ENCODE measurements around the gene ARHGAP21. TPM values are rescaled to one million over a fixed set of nuclear protein-coding genes. Genes with fewer than 3 reads are reported as not detected.

ARHGAP21 gene
- total RNA-seq, 1 donor from 2014 or later: 80.6 TPM

DNA sequence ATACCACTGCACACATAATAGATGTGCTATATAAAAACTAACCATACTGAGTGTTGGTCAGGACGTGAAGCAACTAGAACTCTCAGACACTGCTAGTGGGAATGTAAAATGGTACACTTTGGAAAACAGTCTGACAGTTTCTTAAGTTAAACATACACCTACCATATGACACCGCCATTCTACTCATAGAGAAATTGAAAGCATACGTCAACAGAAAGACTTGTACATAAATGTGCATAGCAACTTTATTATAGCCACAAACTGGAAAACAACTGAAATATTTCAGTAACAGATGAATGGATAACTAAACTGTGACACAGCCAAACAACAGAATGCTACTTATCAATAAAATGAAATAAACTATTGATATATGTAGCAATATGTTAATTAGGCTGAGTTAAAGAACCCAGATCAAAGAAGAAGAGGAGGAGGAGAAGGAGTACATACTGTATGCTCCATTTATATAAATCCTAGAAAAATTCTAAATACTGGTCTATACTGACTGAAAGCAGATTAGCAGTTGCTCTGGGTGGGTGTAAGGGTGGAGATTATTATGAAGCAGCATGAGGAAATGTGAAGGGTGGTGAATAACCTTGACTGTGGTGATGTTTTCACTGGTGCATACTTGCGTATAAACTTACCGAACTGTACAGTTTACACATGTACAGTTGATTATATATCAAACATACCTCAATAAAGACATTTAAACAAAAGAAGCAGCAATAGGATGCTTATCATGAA lies 48.6 kb downstream of the ARHGAP21 start:
- FAIRE-seq (no peak), DNase-seq (ENCODE audit: low read depth) (no peak)
- H3K4me3 ChIP-seq (ENCODE audit: low read depth, low read length): no peak overlapping the region
- TF ChIP-seq, protein P1, sequence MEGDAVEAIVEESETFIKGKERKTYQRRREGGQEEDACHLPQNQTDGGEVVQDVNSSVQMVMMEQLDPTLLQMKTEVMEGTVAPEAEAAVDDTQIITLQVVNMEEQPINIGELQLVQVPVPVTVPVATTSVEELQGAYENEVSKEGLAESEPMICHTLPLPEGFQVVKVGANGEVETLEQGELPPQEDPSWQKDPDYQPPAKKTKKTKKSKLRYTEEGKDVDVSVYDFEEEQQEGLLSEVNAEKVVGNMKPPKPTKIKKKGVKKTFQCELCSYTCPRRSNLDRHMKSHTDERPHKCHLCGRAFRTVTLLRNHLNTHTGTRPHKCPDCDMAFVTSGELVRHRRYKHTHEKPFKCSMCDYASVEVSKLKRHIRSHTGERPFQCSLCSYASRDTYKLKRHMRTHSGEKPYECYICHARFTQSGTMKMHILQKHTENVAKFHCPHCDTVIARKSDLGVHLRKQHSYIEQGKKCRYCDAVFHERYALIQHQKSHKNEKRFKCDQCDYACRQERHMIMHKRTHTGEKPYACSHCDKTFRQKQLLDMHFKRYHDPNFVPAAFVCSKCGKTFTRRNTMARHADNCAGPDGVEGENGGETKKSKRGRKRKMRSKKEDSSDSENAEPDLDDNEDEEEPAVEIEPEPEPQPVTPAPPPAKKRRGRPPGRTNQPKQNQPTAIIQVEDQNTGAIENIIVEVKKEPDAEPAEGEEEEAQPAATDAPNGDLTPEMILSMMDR (IDR thresholded peaks at IDR 0.05; ENCODE audit: insufficient read depth, low read length, severe bottlenecking): no peak
- no peaks in the 10 kb centered on the region for H3K36me3 ChIP-seq (ENCODE audit: control insufficient read depth, insufficient read depth, low read length)
- no peaks in the 10 kb centered on the region for H3K27me3 ChIP-seq (ENCODE audit: control insufficient read depth, insufficient read depth, low read length)

DNA sequence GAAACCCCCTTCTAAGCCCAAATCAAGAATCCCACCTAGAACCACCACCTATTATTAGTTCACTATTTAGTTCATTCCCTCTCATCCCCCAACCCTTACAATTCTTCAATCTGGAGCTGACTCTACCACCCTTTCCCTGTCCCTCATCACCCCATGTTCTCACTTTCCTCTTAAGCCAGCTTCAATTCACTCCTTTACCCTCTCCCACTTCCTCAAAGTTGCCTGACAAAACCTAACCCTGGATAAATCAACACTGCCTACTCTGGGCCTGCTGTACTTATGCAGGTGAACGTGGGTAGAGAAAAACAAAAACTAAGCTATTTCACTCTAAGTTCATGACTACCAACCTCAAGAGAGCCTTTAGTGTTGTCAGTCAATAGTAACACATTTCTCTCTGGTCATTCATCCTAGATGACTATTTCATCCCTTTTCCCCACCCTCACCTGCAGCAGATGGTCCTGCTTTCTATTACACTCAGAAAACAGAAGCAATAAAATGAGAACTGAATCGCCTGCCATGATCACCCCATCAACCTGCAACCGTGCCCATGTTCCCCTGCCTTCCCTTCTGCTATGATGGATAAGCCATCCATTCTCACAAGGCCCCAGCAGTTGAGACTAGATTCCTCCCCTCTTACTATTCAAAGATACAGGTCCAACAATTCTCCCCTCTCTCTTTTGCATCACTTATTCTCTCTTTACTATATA lies 52.6 kb downstream of the ARHGAP21 start:
- H3K27me3 ChIP-seq (ENCODE audit: control insufficient read depth, insufficient read depth, low read length): no peaks in the 10 kb centered on the region
- DNase-seq (ENCODE audit: low read depth) (no peak), FAIRE-seq (no peak)
- no peak overlapping the region for H3K4me3 ChIP-seq (ENCODE audit: low read depth, low read length)
- peaks cover 2% of the 10 kb centered on the region for H3K36me3 ChIP-seq (ENCODE audit: control insufficient read depth, insufficient read depth, low read length)
- TF ChIP-seq, protein P1 (IDR thresholded peaks at IDR 0.05; ENCODE audit: insufficient read depth, low read length, severe bottlenecking): no peak

DNA sequence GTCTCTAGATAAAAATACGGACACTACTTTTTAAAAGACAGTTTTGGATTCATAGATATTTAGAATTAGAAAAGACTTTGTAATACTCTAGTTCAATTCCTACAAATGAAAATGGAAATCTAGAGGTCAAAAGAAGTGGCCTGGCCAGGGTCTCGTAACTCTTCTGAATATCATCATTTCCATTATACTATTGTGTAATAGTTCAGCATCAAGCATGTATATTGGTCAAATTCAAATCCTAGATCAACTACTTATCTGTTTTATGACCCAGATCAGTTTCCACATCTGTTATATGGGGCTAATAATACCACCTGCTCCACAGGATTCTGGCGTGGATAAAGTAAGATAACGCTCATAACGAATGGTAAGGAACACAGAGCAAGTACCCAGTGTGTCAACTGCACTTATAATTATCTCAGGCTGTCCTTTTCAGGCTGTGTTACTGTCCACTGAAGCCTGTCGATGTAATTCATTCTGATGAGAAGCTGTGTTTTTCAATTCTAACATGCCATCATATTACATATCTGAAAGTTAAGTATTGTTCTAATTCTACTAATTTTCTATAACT lies 54.3 kb downstream of the ARHGAP21 start:
- DNase-seq (ENCODE audit: low read depth) (no peak), FAIRE-seq (no peak)
- H3K4me3 ChIP-seq (ENCODE audit: low read depth, low read length): no peak overlapping the region
- no peaks in the 10 kb centered on the region for H3K27me3 ChIP-seq (ENCODE audit: control insufficient read depth, insufficient read depth, low read length)
- TF ChIP-seq, protein P1 (IDR thresholded peaks at IDR 0.05; ENCODE audit: insufficient read depth, low read length, severe bottlenecking): no peak
- H3K36me3 ChIP-seq (ENCODE audit: control insufficient read depth, insufficient read depth, low read length): peaks cover 2% of the 10 kb centered on the region

DNA sequence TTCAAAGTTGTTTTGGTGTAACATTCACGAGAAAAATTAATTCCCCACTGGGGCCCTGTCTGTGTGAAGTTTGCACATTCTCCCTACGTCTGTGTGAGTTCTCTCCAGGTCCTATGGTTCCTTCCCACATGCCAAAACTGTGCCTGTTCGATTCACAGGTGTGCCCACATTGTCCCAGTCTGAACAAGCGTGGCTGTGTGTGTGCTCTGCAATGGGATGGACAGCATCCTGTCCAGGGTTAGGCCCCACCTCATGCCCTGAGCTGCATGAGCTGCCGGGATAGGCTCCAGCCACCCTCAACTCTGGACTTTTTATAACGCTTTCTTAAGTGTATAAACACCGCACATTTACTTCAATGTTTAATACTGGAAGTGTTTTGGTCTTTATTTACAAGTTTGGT lies 55.4 kb downstream of the ARHGAP21 start:
- Histone ChIP-seq H3K27me3 (ENCODE audit: control insufficient read depth, insufficient read depth, low read length) (no peaks in the 10 kb centered on the region), H3K4me3 (ENCODE audit: low read depth, low read length) (no peak overlapping the region), H3K36me3 (ENCODE audit: control insufficient read depth, insufficient read depth, low read length) (peaks cover 2% of the 10 kb centered on the region)
- DNase-seq (ENCODE audit: low read depth): no peak
- no peak for FAIRE-seq
- TF ChIP-seq, protein P1 (IDR thresholded peaks at IDR 0.05; ENCODE audit: insufficient read depth, low read length, severe bottlenecking): no peak

DNA sequence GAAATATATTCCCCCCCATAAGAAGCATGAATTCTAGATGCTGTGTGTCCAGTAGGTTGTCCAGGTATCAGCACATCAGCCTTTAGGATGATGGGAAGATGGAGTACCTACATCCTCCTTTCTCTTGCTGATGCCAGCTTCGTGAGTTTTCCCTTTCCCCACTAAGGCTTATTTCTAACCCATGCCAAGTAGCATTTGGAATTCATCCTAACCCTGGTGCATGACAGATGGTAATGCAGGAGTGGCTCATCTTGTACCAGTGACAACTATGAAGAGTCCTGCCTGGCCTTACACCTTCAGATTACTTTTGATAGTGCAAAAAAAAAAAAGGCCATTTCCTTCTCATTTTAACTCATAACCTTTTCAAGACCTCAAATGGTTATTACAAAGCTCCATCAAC lies 58.7 kb downstream of the ARHGAP21 start:
- DNase-seq (ENCODE audit: low read depth) (no peak), FAIRE-seq (no peak)
- TF ChIP-seq, protein P1 (IDR thresholded peaks at IDR 0.05; ENCODE audit: insufficient read depth, low read length, severe bottlenecking): no peak
- Histone ChIP-seq H3K36me3 (ENCODE audit: control insufficient read depth, insufficient read depth, low read length) (peaks cover 4% of the 10 kb centered on the region), H3K4me3 (ENCODE audit: low read depth, low read length) (no peak overlapping the region), H3K27me3 (ENCODE audit: control insufficient read depth, insufficient read depth, low read length) (no peaks in the 10 kb centered on the region)

All from bronchial epithelial cell (primary cell).